ENCODE data around the gene ZNF618.

- TF ChIP-seq, protein P1, sequence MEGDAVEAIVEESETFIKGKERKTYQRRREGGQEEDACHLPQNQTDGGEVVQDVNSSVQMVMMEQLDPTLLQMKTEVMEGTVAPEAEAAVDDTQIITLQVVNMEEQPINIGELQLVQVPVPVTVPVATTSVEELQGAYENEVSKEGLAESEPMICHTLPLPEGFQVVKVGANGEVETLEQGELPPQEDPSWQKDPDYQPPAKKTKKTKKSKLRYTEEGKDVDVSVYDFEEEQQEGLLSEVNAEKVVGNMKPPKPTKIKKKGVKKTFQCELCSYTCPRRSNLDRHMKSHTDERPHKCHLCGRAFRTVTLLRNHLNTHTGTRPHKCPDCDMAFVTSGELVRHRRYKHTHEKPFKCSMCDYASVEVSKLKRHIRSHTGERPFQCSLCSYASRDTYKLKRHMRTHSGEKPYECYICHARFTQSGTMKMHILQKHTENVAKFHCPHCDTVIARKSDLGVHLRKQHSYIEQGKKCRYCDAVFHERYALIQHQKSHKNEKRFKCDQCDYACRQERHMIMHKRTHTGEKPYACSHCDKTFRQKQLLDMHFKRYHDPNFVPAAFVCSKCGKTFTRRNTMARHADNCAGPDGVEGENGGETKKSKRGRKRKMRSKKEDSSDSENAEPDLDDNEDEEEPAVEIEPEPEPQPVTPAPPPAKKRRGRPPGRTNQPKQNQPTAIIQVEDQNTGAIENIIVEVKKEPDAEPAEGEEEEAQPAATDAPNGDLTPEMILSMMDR (conservative IDR thresholded peaks at IDR 0.05 in 1 of 2, IDR thresholded peaks at IDR 0.05 in 1 of 2; ENCODE audit: extremely low read depth in 1 of 2, insufficient read depth in 1 of 2, low read depth in 1 of 2, low read length in 2 of 2): no peak
- TF ChIP-seq EZH2 (IDR thresholded peaks at IDR 0.05; ENCODE audit: borderline replicate concordance, low read length): no peak
Observed at GRCh38 chr9:114058688-114059046, 182.6 kb downstream of the ZNF618 start.

Measured in mammary epithelial cell (primary cell).